ENCODE data around the gene ZNF132. TPM values are rescaled to one million over a fixed set of nuclear protein-coding genes. Genes with fewer than 3 reads are reported as not detected.

ZNF132 gene
- total and polyA plus RNA-seq, 9 of the 15 experiments (the other 6 are each of a cell fraction or from before 2014, with no cell fraction given), result 0.03 to 0.42 (median 0.10) TPM; not detected in 5

DNA sequence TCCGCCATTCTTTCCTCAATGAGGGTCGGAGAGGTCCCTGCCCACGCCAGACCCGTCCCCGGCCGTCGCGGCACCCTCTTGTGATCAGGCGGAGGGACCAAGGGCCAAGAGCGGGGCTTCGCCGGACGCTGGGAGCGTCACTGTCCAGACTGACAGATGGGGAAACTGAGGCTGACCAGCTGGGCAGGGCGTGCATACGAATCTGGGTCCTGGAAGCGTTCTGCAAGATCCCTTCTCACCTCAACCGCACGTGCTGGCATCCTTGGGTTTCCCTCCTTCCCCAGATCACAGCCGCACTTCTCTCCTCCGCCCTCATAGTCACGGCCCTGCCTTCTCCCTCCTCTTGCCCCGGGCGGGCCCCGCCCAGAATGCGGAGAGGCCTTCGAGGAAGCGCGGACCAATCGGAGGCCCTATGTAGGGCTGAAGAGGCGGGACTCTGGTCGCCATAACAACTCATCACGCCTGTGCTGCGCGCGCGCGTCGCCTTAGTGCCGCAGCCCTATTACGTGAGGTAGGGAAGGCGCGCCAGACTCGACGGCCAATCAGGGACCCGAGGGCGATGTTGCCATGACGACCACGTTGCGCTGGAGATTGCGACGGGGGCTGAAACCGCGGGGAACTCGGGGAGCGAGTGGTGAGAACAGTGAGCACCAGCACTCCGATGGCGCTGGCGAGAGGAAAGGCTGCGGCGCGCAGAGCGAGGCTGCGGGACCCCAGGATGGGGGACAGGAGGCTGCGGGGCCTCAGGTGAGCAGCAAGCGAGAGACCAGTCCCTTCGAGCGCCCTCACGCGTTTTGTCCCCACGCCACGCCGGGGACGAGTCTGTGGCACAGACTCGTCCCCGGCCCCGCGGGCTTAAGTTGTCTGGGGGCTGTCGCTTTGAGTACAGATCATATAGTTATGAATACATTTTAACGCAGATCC is 38.8 kb downstream of the ZNF132 start (continued):
- no peak for TF ChIP-seq RBM17 (IDR thresholded peaks at IDR 0.05; ENCODE audit: borderline replicate concordance, low read depth, low read length)
- TF ChIP-seq NFYB (IDR thresholded peaks at IDR 0.05; ENCODE audit: extremely low read depth, insufficient read length), result peak; percentile 83
- TF ChIP-seq KLF13 (tag; IDR thresholded peaks at IDR 0.05; ENCODE audit: borderline replicate concordance, low read depth), result no peak
- peak; percentile 80 for TF ChIP-seq BHLHE40 (IDR thresholded peaks at IDR 0.05; ENCODE audit: low read length)
- no peak for TF ChIP-seq ZNF318 (IDR thresholded peaks at IDR 0.05; ENCODE audit: borderline replicate concordance in 1 of 2, low read depth in 1 of 2)
- TF ChIP-seq PRMT5 (CRISPR knock-in tag; IDR thresholded peaks at IDR 0.05), result no peak
- peak; percentile 87 for TF ChIP-seq ZBTB2 (IDR thresholded peaks at IDR 0.05)
- TF ChIP-seq DIDO1 (tag; IDR thresholded peaks at IDR 0.05; ENCODE audit: low read depth), result no peak
- 0 out of 2 replicates have a peak, but pooled peaks have one; percentile 14 for TF ChIP-seq HIVEP1 (CRISPR knock-in tag; IDR thresholded peaks at IDR 0.05)
- no peak for TF ChIP-seq ZNF740 (CRISPR knock-in tag; IDR thresholded peaks at IDR 0.05)
- no peak for TF ChIP-seq ZNF740 (tag; IDR thresholded peaks at IDR 0.05)
- TF ChIP-seq BRD4 (IDR thresholded peaks at IDR 0.05), result no peak
- no peak for TF ChIP-seq IRF2 (CRISPR knock-in tag; IDR thresholded peaks at IDR 0.05)
- TF ChIP-seq MECOM (CRISPR knock-in tag; IDR thresholded peaks at IDR 0.05), result no peak
- TF ChIP-seq SMAD1 (IDR thresholded peaks at IDR 0.05; ENCODE audit: low read depth, low read length, partially characterized antibody), result no peak

Data from K562 (cell line).